GM18517 (cell line): ENCODE data around the gene ZNF362.
"Not testable (repeated sequence)": the region's sequence is repeated elsewhere in the genome, so short reads cannot be mapped to it uniquely, and the experiment has no call there.

ENCODE experiments used
- ATAC-seq: cut with Tn5 transposase; IDR thresholded peaks from one replicate; pipeline ENCODE4 v1.9.1; 2021; ENCODE audit warnings: mild to moderate bottlenecking, moderate library complexity; ENCODE audit not compliant: unreplicated experiment

The ZNF362 gene, protein sequence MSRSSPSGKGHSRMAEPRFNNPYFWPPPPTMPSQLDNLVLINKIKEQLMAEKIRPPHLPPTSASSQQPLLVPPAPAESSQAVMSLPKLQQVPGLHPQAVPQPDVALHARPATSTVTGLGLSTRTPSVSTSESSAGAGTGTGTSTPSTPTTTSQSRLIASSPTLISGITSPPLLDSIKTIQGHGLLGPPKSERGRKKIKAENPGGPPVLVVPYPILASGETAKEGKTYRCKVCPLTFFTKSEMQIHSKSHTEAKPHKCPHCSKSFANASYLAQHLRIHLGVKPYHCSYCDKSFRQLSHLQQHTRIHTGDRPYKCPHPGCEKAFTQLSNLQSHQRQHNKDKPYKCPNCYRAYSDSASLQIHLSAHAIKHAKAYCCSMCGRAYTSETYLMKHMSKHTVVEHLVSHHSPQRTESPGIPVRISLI

GRCh38 chr1:33256471-33257206 lies at the start of gene ZNF362:
ZNF362 (plus strand) TSS chr1:33256492; CDS start chr1:33270575, 14,083 bp downstream.
- no peak for ATAC-seq

DNA sequence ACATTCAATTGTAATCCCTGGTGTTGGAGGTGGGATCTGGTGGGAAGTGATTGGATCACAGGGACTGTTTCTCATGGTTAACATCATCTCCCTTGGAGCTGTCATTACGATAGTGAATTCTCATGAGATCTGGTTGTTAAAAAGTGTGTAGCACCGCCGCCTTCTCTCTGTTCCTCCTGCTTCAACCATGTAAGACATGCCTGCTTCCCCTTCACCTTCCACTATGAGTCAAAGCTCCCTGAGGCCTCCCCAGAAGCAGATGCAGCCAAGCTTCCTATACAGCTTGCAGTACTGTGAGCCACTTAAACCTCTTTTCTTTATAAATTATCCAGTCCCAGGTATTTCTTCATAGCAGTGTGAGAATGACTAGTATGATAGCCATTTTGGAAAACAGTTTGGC lies 44.3 kb upstream of the ZNF362 start:
- no peak for ATAC-seq

- no peak for ATAC-seq
Measured at GRCh38 chr1:33219886-33220661, 36.2 kb upstream of the ZNF362 start.

- no peak for ATAC-seq
Measured at GRCh38 chr1:33220676-33221384, 35.5 kb upstream of the ZNF362 start.

DNA sequence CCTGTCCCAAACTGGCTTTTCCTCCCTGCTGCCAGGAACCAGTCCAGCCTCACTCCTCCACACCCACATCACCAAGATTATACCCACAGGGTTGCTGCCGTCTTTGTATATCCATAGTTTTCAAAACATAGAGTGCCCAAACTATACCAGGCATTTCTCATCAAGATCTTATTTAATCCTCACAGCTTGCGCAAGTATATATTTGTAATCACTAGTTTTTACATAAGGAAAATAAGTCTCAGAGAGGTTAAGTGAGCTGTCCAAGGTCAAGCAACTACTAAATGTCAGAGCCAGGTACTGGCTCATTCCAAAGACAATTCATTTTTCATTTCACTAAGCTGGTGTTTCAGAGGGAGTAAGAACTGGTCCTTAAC lies 34.9 kb upstream of the ZNF362 start:
- ATAC-seq = no peak

- ATAC-seq = no peak
Measured at GRCh38 chr1:33222381-33222780, 33.9 kb upstream of the ZNF362 start.

- ATAC-seq = no peak
Measured at GRCh38 chr1:33224166-33224707, 32.1 kb upstream of the ZNF362 start.

GRCh38 chr1:33225586-33225985 lies 30.7 kb upstream of the ZNF362 start:
- ATAC-seq = no peak

DNA sequence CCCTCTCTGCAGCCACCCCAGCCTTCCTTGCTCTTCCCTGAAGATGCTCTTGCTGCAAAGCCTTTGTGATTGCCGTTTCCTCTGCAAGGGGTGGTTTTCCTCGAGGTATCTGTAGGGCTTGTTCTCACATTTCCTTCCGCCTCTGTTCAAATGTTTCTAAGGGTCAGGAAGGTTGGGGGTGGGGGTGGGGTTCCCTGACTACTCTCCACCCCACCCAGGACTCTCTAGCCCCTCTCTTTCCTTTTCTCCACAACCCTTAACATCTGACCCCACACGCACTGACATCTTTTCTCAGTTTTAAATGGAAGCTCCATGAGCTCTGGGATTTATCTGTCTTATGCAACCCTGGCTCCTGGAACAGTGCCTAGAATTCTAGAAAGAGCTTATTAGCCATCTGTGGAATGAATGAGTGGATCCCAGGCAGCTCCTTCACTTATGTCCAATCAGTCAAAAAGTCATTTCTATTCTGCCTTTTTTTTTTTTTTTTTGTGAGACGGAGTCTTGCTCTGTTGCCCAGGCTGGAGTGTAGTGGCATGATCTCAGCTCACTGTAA lies 27.3 kb upstream of the ZNF362 start:
- no peak for ATAC-seq

GRCh38 chr1:33231166-33231565 lies 25.1 kb upstream of the ZNF362 start:
- no peak for ATAC-seq

GRCh38 chr1:33232716-33233115 lies 23.6 kb upstream of the ZNF362 start:
- no peak for ATAC-seq

DNA sequence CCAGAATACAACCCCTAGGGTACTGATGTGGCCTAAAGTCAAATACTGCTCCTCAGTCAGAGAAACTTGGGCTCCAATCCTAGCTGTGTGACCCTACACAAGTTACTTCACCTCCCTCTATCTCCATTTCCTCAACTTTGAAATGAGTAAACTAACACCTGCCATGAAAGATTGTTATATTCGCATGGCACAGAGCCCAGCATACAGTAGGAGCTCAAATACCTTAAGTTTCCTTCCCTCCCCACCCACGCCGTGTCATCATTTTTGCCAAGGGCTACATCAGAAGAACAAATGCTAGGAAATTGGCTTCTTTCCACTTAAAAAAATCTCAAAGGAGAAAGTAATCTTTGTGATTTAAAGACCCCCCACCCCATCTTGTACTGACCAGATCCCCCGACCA lies 22.2 kb upstream of the ZNF362 start:
- ATAC-seq = no peak

DNA sequence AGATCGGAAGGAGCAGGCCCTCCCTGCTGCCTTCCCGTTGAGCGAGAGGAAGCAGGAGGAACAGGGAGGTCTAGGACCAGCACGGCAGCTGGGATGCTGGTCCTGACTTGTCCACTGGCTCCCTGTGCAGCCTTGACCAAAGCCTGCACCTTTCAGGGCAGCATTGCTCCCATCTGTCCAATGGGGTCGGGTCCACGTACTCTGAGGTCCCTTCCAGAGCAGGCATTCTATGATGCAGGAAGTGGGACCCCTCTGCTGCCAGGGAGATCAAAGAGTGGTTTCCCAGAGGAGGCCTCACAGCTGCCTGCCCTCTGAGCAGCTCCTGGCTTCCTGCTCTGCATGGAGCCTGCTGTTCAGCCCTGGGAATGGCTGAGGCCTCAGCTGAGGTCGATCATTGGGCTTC lies 21.7 kb upstream of the ZNF362 start:
- no peak for ATAC-seq

DNA sequence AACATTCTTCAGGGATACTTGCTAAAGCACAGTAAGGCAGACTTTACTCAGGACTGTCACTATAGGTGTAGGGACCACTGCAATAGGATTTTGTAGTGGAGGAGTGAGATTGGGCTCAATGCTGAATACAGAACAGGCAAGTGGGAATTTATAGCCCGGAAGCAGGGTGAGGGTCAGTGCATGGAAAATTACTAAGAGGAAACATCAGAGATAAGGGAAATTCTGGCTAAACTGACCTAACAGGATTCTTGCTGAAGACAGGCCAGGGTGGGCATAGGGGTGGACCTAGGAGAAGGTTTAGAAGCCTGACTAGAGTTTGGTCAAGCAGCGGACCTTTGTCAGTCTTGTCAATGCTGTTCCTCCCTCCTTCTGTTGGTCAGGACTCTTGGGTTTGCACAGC lies 20.8 kb upstream of the ZNF362 start:
- no peak for ATAC-seq

GRCh38 chr1:33236498-33236897 lies 19.8 kb upstream of the ZNF362 start:
- no peak for ATAC-seq

- ATAC-seq = no peak
Measured at GRCh38 chr1:33237579-33237978, 18.7 kb upstream of the ZNF362 start.

DNA sequence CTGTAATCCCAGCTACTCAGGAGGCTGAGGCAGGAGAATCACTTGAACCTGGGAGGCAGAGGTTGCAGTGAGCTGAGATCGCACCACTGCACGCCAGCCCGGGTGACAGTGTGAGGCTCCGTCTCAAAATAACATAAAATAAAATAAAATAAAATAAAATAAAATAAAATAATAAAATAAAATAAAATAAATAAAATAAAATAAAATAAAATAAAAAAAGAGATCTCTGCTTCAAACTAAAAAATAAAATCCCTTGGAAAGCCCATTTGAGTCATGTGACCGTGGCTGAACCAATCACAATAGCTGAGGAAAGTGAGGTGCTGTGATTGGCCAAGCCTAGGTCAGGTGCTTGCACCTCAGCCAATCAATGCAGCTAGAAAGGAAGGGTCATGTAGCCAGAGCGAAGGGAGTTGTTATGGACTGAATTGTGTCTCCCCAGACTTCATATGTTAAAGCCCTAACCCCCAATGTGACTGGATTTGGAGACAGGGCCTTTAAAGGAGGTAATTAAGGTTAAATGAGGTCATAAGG lies 18.0 kb upstream of the ZNF362 start:
- not testable (repeated sequence) for ATAC-seq

GRCh38 chr1:33239410-33239809 lies 16.9 kb upstream of the ZNF362 start:
- not testable (repeated sequence) for ATAC-seq

DNA sequence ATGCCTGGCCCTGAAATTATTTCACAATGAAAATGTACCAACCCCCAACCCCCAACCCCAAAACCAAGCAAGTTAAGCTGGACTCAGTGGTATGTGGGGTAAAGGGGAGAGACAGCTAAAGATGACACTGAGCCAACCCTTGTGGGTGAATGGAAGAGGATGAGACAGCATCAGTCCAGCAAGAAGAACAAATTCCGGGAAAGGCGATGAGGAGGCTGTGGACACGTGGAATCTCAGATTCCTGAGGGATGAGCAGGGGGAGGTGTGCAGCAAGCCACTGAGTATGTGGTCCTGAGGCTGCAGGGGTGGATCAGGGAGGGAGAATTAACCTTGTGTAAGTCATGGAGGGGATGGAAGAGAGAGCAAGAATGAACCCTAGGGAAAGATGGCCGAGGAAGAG lies 14.4 kb upstream of the ZNF362 start:
- ATAC-seq = no peak

DNA sequence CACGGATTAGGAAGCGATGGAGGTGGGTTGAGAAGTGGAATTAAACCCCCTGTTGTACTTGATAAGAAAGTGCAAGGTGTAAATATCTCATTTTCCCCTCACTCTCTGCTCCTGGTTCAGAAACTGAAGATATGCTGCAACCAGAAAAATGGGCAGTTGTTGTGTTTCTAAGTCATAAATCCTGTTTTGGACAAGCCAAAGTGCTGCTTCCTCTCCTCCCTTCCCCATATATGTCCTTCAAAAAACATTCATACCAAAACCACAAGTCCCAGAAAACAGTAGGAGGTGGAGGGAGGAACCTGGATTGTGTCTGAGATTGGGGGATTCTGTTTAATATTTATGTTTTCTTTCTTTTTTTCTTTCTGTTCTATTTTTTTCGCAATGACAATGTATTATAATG lies 13.6 kb upstream of the ZNF362 start:
- ATAC-seq = no peak
